A549 treated with DMSO at 1 μM for 4 hours (cell line): ENCODE results near the gene CHADL. TPM values are rescaled to one million over a fixed set of nuclear protein-coding genes. Genes with fewer than 3 reads are reported as not detected.

Experiments used
- total RNA-seq: library from RNA; stranded (reverse); fragments of 200-300 nt; extraction: Qiagen RNA extraction; gene quantifications from 5 replicates; pipeline ENCODE4 v1.2.3, GENCODE V29; 2022; ENCODE audit warnings: low read depth

CHADL gene, protein sequence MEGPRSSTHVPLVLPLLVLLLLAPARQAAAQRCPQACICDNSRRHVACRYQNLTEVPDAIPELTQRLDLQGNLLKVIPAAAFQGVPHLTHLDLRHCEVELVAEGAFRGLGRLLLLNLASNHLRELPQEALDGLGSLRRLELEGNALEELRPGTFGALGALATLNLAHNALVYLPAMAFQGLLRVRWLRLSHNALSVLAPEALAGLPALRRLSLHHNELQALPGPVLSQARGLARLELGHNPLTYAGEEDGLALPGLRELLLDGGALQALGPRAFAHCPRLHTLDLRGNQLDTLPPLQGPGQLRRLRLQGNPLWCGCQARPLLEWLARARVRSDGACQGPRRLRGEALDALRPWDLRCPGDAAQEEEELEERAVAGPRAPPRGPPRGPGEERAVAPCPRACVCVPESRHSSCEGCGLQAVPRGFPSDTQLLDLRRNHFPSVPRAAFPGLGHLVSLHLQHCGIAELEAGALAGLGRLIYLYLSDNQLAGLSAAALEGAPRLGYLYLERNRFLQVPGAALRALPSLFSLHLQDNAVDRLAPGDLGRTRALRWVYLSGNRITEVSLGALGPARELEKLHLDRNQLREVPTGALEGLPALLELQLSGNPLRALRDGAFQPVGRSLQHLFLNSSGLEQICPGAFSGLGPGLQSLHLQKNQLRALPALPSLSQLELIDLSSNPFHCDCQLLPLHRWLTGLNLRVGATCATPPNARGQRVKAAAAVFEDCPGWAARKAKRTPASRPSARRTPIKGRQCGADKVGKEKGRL
- total RNA-seq: 0.05 TPM in 1 of 5 replicates, not detected in the others

DNA sequence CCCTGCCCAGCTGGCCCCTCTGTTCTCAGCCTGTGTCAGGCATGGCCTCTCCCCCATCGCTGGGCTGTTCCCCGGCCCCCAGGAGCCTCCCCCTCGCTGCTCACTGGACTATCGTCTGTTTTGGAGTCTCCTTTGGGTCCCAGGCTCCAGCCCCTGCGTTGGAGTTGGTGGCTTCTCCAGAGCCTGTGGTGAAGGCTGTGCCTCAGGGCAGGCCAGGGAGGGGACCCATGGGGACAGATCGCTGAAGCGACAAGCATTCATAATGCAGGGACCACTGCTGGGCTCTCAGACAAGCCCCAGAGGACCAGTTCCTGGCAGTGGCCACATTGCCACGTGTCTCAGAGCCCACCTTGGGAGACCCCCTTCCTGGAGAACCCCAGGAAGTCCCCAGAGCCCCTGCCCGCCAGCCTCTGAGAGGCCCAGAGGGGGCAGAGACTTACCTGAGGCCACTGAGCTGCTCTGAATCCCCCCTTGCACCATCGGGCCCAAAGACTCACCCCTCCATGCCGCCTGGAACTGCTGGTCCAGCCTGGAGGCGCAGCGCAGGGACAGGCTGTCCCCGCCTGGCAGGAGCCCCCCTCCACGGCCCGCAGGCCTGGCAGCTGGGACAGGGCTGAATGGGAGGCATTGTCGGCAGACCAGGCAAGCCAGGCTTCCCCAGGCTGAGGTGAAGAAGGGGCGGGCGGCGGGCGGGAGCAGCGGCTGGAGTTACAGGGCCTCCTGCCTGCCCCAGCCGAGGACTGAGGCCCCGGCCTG is at the start of gene CHADL:
Gene CHADL, minus strand, starts transcription at position 555 of the 756 bp plus-strand sequence. Its CDS starts 50 bp downstream, at position 505.

DNA sequence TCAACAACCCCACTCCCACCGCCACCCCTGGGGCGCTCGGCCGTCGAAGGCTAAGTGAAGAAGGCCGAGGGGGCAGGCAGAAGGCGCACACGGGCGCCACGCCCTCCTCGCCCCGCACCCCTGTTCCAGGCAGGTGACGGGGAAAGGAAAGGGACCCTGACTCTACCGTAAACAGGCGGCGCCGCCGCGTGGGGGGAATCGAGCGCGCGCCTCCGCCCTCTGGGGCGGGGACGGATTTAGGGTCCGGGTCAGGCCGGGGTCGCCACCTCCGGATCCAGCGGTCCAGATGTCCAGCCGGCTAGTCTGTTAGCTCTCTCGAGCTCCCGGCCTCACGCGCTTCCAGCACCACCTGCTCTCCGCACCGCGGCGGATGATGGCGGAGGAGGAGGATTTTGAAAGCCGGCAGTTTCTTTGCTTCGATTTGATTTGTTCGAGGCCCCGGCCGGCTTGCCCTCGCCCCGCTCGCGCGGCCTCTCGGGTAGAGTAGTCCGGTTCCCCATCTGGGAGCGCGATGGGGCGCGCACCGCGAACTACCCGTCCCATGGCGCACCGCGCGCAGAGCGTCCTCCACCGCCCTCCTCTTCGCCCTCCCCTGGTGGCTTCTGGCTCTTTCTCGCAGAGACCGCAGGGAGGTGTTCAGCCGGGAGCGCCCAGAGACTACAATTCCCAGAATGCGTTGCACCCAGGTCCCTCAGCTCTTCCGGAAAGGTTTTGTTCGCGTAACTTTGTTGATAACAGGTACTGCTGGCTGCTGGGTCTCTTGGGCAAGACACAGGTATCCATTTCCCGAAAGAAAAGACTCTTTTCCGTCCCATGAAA is 45.3 kb upstream of the CHADL start, which contains the start of gene RANGAP1:
Gene RANGAP1, minus strand, starts transcription at position 368 of the 819 bp plus-strand sequence. CDS start 5,143 bp downstream, outside the sequence.

DNA sequence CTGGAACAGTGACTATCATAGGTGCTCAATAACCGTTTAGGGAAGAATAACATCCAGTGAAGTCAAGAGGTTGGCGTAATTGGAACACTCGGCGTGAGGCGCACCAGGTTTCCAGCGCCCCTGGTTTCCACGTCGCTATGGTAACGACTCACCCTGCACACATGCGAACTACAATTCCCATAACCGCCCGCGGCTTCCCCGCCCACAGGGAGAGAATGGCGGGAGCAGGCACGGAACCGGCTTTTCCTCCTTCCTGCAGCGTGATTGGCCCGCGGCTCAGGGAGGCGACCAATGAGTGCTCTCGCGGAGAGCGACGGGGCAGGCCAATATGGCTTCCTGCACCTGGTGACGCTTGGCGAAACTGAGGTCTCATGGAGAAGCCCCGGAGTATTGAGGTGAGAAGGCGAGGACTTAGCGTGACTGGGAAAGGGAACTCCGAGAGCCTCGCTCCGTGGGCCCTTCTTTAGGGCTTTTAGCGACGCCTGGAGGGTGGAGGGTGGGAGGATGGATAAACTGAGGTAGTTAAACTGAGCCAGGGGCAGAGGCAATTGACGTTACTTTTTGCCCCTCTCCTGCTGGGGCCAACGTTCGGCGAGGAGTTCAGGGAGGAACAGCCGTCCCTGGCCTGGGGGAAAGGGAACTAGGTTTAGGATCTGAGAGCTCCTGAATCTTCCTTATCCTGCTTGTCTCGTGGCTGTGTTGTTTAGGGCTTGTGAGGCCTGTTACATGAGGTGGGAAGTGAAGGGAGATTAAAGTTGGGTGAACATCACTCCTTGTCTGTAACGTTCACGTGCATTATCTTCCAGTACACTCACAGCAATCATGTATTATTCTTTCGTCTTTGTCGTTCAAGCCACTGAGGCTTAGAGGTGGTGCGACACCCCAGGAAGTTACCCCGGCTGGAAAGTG is 35.5 kb downstream of the CHADL start, which contains the start of gene L3MBTL2:
Gene L3MBTL2, plus strand, starts transcription at position 321 of the 909 bp plus-strand sequence. Its CDS starts 51 bp downstream, at position 372.

Other genes with a start within 250 kb of the CHADL start
- gene EP300, start 148.3 kb downstream of the CHADL start, total RNA-seq: 19.6 to 27.2 TPM (median 23.9 TPM) in 5 replicates
- gene L3MBTL2, start 35.6 kb downstream of the CHADL start, total RNA-seq: 17.8 to 20.0 TPM (median 19.2 TPM) in 5 replicates
- gene RANGAP1, start 45.3 kb upstream of the CHADL start, total RNA-seq: 84.6 to 113 TPM (median 98.1 TPM) in 5 replicates
- 22.2 to 28.5 TPM (median 26.2 TPM) in 5 replicates for gene ZC3H7B, start 60.6 kb upstream of the CHADL start, total RNA-seq
- 0.78 to 1.6 TPM (median 1.0 TPM) in 5 replicates for gene TEF, start 141.0 kb upstream of the CHADL start, total RNA-seq
- gene TOB2, start 205.9 kb upstream of the CHADL start, total RNA-seq: 21.0 to 25.7 TPM (median 23.5 TPM) in 5 replicates
- gene PHF5A, start 227.8 kb upstream of the CHADL start, total RNA-seq: 62.3 to 74.5 TPM (median 68.5 TPM) in 5 replicates
- gene ACO2, start 228.2 kb upstream of the CHADL start, total RNA-seq: 45.5 to 49.6 TPM (median 48.2 TPM) in 5 replicates